Measurements from ENCODE around the gene HM13. TPM values are rescaled to one million over a fixed set of nuclear protein-coding genes. Genes with fewer than 3 reads are reported as not detected.

Gene HM13
- polyA plus RNA-seq, 2 of the 4 experiments (the other 2 are of a cell fraction): 164 to 178 TPM

GRCh38 chr20:31615416-31615815, 101.2 kb downstream of the HM13 start:
- H3K4me1 ChIP-seq: peaks cover 22% of the 10 kb centered on the region
- ChIA-PET POLR2A (interaction anchor here (0.7 kb wide), 1 partner anchor 53 kb away, joined by 3 read pairs; no protein-coding TSS in a partner anchor), CTCF (interaction anchor here (0.8 to 25.0 kb wide), 4 partner anchors 12 to 61 kb away, joined by 3 to 966 read pairs (median 482); partner anchors contain the start of gene ID1)
- H3K9me3 ChIP-seq: no peaks in the 10 kb centered on the region
- no peak for ATAC-seq
- 89% methylated on average over 8 of the region's 8 CpGs for WGBS (ENCODE audit: missing lambda C conversion rate)
- H3K4me3 ChIP-seq: no peak overlapping the region
- no peak for FAIRE-seq
- no peak overlapping the region for H3K27ac ChIP-seq
- H3K4me2 ChIP-seq: no peak overlapping the region
- no peak for TF ChIP-seq FOSL2 (IDR thresholded peaks at IDR 0.05)
- no peak for TF ChIP-seq FOSL2 (CRISPR knock-in tag; IDR thresholded peaks at IDR 0.05)
- no peak for TF ChIP-seq KDM1A (IDR thresholded peaks at IDR 0.05; ENCODE audit: low read depth)
- TF ChIP-seq CTCF (IDR thresholded peaks at IDR 0.05): no peak
- DNase-seq (ENCODE audit: low read depth in 1 of 2, low spot score in 1 of 2): no peak

GRCh38 chr20:31617432-31618104, 103.3 kb downstream of the HM13 start:
- ATAC-seq: no peak

More at GRCh38 chr20:31617432-31618104, 103.3 kb downstream of the HM13 start:
- H3K27ac ChIP-seq: no peak overlapping the region
- DNase-seq (ENCODE audit: low read depth in 1 of 2, low spot score in 1 of 2) (no peak), FAIRE-seq (no peak)
- H3K4me3 ChIP-seq: no peak overlapping the region
- no peaks in the 10 kb centered on the region for H3K9me3 ChIP-seq
- H3K4me1 ChIP-seq: peaks cover 1% of the 10 kb centered on the region
- H3K4me2 ChIP-seq: no peak overlapping the region
- WGBS (ENCODE audit: missing lambda C conversion rate): 92% methylated on average over 6 of the region's 6 CpGs
- TF ChIP-seq ESRRA (IDR thresholded peaks at IDR 0.05; ENCODE audit: borderline replicate concordance, low read length): no peak
- no peak for TF ChIP-seq HES2 (IDR thresholded peaks at IDR 0.05)
- TF ChIP-seq FOXS1 (CRISPR knock-in tag; IDR thresholded peaks at IDR 0.05): no peak
- no peak for TF ChIP-seq EHMT2 (IDR thresholded peaks at IDR 0.05; ENCODE audit: low read depth)
- TF ChIP-seq CTCF (IDR thresholded peaks at IDR 0.05): no peak
- TF ChIP-seq ZNF302 (CRISPR knock-in tag; IDR thresholded peaks at IDR 0.05): no peak
- no peak for TF ChIP-seq RNF2 (IDR thresholded peaks at IDR 0.05; ENCODE audit: borderline replicate concordance, low read depth)
- TF ChIP-seq CHD4 (IDR thresholded peaks at IDR 0.05; ENCODE audit: borderline replicate concordance): no peak
- no peak for TF ChIP-seq JUNB (IDR thresholded peaks at IDR 0.05)
- ChIA-PET CTCF (interaction anchor here (0.6 to 25.0 kb wide), 7 partner anchors 11 to 106 kb away, joined by 3 to 966 read pairs (median 5); a partner anchor contains a TSS), POLR2A (no interaction called here)

Small RNA genes within 50 kb of the gene (small RNA-seq; reads per million reads assigned to genes)
- gene MIR3193: 0 to 2.9 (median 0) reads per million in 6 experiments

Other genes with a start within 250 kb of the HM13 start
- gene DEFB116, start 205.9 kb upstream of the HM13 start, polyA plus RNA-seq (2011; rRNA removed): not detected in 2 replicates
- gene DEFB116, start 205.9 kb upstream of the HM13 start, polyA plus RNA-seq (2017; fragmentation: RNase III; extraction: RNeasy Plus Mini Kit Qiagen cat#74134 plus additional on column Dnase treatment): not detected in 3 replicates
- gene DEFB118, start 145.8 kb upstream of the HM13 start, polyA plus RNA-seq (2011; rRNA removed): not detected in 2 replicates
- gene DEFB118, start 145.8 kb upstream of the HM13 start, polyA plus RNA-seq (2017; fragmentation: RNase III; extraction: RNeasy Plus Mini Kit Qiagen cat#74134 plus additional on column Dnase treatment): not detected in 3 replicates
- gene DEFB119, start 123.9 kb upstream of the HM13 start, polyA plus RNA-seq (2011; rRNA removed): not detected in 2 replicates
- not detected in 3 replicates for gene DEFB119, start 123.9 kb upstream of the HM13 start, polyA plus RNA-seq (2017; fragmentation: RNase III; extraction: RNeasy Plus Mini Kit Qiagen cat#74134 plus additional on column Dnase treatment)
- not detected in 2 replicates for gene DEFB121, start 108.2 kb upstream of the HM13 start, polyA plus RNA-seq (2011; rRNA removed)
- gene DEFB121, start 108.2 kb upstream of the HM13 start, polyA plus RNA-seq (2017; fragmentation: RNase III; extraction: RNeasy Plus Mini Kit Qiagen cat#74134 plus additional on column Dnase treatment): not detected in 3 replicates
- gene DEFB123, start 73.8 kb upstream of the HM13 start, polyA plus RNA-seq (2011; rRNA removed): not detected in 2 replicates
- gene DEFB123, start 73.8 kb upstream of the HM13 start, polyA plus RNA-seq (2017; fragmentation: RNase III; extraction: RNeasy Plus Mini Kit Qiagen cat#74134 plus additional on column Dnase treatment): not detected in 3 replicates
- gene DEFB124, start 39.3 kb upstream of the HM13 start, polyA plus RNA-seq (2011; rRNA removed): not detected in 2 replicates
- 0.18 TPM in 1 of 3 replicates, not detected in the others for gene DEFB124, start 39.3 kb upstream of the HM13 start, polyA plus RNA-seq (2017; fragmentation: RNase III; extraction: RNeasy Plus Mini Kit Qiagen cat#74134 plus additional on column Dnase treatment)
- not detected in 2 replicates for gene REM1, start 39.2 kb upstream of the HM13 start, polyA plus RNA-seq (2011; rRNA removed)
- not detected in 3 replicates for gene REM1, start 39.2 kb upstream of the HM13 start, polyA plus RNA-seq (2017; fragmentation: RNase III; extraction: RNeasy Plus Mini Kit Qiagen cat#74134 plus additional on column Dnase treatment)
- 237 and 250 TPM in 2 replicates for gene ID1, start 90.8 kb downstream of the HM13 start, polyA plus RNA-seq (2011; rRNA removed)
- 257 to 432 TPM (median 387 TPM) in 3 replicates for gene ID1, start 90.8 kb downstream of the HM13 start, polyA plus RNA-seq (2017; fragmentation: RNase III; extraction: RNeasy Plus Mini Kit Qiagen cat#74134 plus additional on column Dnase treatment)
- gene COX4I2, start 123.5 kb downstream of the HM13 start, polyA plus RNA-seq (2011; rRNA removed): not detected in 2 replicates
- gene COX4I2, start 123.5 kb downstream of the HM13 start, polyA plus RNA-seq (2017; fragmentation: RNase III; extraction: RNeasy Plus Mini Kit Qiagen cat#74134 plus additional on column Dnase treatment): not detected in 3 replicates
- gene BCL2L1, start 208.4 kb downstream of the HM13 start, polyA plus RNA-seq (2011; rRNA removed): 159 and 178 TPM in 2 replicates
- 143 to 157 TPM (median 154 TPM) in 3 replicates for gene BCL2L1, start 208.4 kb downstream of the HM13 start, polyA plus RNA-seq (2017; fragmentation: RNase III; extraction: RNeasy Plus Mini Kit Qiagen cat#74134 plus additional on column Dnase treatment)
- 79.4 and 92.9 TPM in 2 replicates for gene TPX2, start 224.8 kb downstream of the HM13 start, polyA plus RNA-seq (2011; rRNA removed)
- 84.9 to 106 TPM (median 92.9 TPM) in 3 replicates for gene TPX2, start 224.8 kb downstream of the HM13 start, polyA plus RNA-seq (2017; fragmentation: RNase III; extraction: RNeasy Plus Mini Kit Qiagen cat#74134 plus additional on column Dnase treatment)

All from A549 (cell line).